MCF 10A (cell line): ENCODE data around the gene AFTPH. TPM values are rescaled to one million over a fixed set of nuclear protein-coding genes. Genes with fewer than 3 reads are reported as not detected.

Experiments
- BruUV-seq: library from RNA; stranded (reverse); fragments of 400-500 nt; replicated peaks from 2 replicates; lab custom pipeline; 2021; lab: Mats Ljungman, UMichigan
- CTCF ChIA-PET: fragments of 300-600 bp; sonication (Branson Sonifier 250); formaldehyde crosslinking; extraction: SDS; loops from one replicate; lab custom pipeline; 2021; ENCODE audit warnings: antibody characterized with exemption, inconsistent platforms; lab: Yijun Ruan, JAX
- POLR2A ChIA-PET: fragments of 300-600, 350-650 bp; sonication (Branson Sonifier 250); formaldehyde crosslinking; extraction: SDS; loops from one replicate; lab custom pipeline; 2020; ENCODE audit warnings: antibody characterized with exemption, inconsistent platforms; lab: Yijun Ruan, JAX
- DNase-seq: peaks from one replicate; pipeline ENCODE4 v3.0.0-alpha.2; 2018; ENCODE audit not compliant: unreplicated experiment
- H3K27ac Mint-ChIP-seq: one replicate; pipeline ENCODE4 v1.8.0; 2022; ENCODE audit warnings: mild to moderate bottlenecking, low read depth, mixed read lengths; ENCODE audit not compliant: unreplicated experiment
- H3K27me3 Mint-ChIP-seq: one replicate; pipeline ENCODE4 v1.8.0; 2022; ENCODE audit warnings: mixed read lengths; ENCODE audit not compliant: insufficient read depth, unreplicated experiment
- H3K36me3 Mint-ChIP-seq: one replicate; pipeline ENCODE4 v1.8.0; 2022; ENCODE audit warnings: mild to moderate bottlenecking, moderate library complexity, mixed read lengths; ENCODE audit not compliant: insufficient read depth, unreplicated experiment
- H3K4me1 Mint-ChIP-seq: one replicate; pipeline ENCODE4 v1.8.0; 2022; ENCODE audit warnings: mixed read lengths; ENCODE audit not compliant: insufficient read depth, unreplicated experiment
- H3K4me3 Mint-ChIP-seq: one replicate; pipeline ENCODE4 v1.8.0; 2022; ENCODE audit warnings: mild to moderate bottlenecking, moderate library complexity, mixed read lengths; ENCODE audit not compliant: unreplicated experiment
- H3K9me3 Mint-ChIP-seq: one replicate; pipeline ENCODE4 v1.8.0; 2022; ENCODE audit warnings: mixed read lengths; ENCODE audit not compliant: unreplicated experiment
- CTCF ChIP-seq: fragments of 200-600 bp; IDR thresholded peaks from one replicate; pipeline ENCODE4 v1.8.0; 2022; ENCODE audit warnings: antibody characterized with exemption, mild to moderate bottlenecking; ENCODE audit not compliant: unreplicated experiment
- intact Hi-C: fragments of 100-400 bp; cut with micrococcal nuclease; formaldehyde crosslinking; loops from 2 replicates; pipeline ENCODE4 v1.14.1; 2022
- total RNA-seq: library from RNA; stranded (reverse); gene quantifications from 2 replicates; pipeline ENCODE4 v1.2.3, GENCODE V29; 2022

The AFTPH gene
- total RNA-seq, 1 experiment from 2014 or later, result 24.7 TPM

- H3K27me3 Mint-ChIP-seq, result no peaks in the 10 kb centered on the region
These were observed 46.1 kb upstream of the AFTPH start for GRCh38 chr2:64477979-64478378.

GRCh38 chr2:64478502-64479230 lies 45.5 kb upstream of the AFTPH start:
- no peak for TF ChIP-seq CTCF
- Mint-ChIP-seq H3K27me3 (no peaks in the 10 kb centered on the region), H3K36me3 (no peaks in the 10 kb centered on the region), H3K4me1 (peaks cover 10% of the 10 kb centered on the region), H3K4me3 (no peak overlapping the region), H3K27ac (no peak overlapping the region), H3K9me3 (no peaks in the 10 kb centered on the region)
- intact Hi-C loops, result no loop called here
- no TSS peak for BruUV-seq
- ChIA-PET POLR2A (interaction anchor here (0.9 kb wide), 1 partner anchor 17 kb away, joined by 3 read pairs; no protein-coding TSS in a partner anchor), CTCF (interaction anchor here (0.6 to 4.3 kb wide), 4 partner anchors 9 to 150 kb away, joined by 3 to 27 read pairs (median 3); no protein-coding TSS in a partner anchor)
- DNase-seq, result no peak

More at GRCh38 chr2:64477979-64478378, 46.1 kb upstream of the AFTPH start:
- ChIA-PET CTCF (interaction anchor here (1.1 to 4.3 kb wide), 2 partner anchors 10 to 149 kb away, joined by 3 to 27 read pairs; no protein-coding TSS in a partner anchor), POLR2A (no interaction called here)
- no TSS peak for BruUV-seq
- DNase-seq, result no peak
- Mint-ChIP-seq H3K4me3 (no peak overlapping the region), H3K9me3 (no peaks in the 10 kb centered on the region), H3K36me3 (no peaks in the 10 kb centered on the region), H3K27ac (no peak overlapping the region), H3K4me1 (peaks cover 10% of the 10 kb centered on the region)
- no peak for TF ChIP-seq CTCF
- intact Hi-C loops, result no loop called here

- no peak overlapping the region for H3K27ac Mint-ChIP-seq
- H3K9me3 Mint-ChIP-seq, result no peaks in the 10 kb centered on the region
- ChIA-PET CTCF (interaction anchor here (0.5 to 4.3 kb wide), 4 partner anchors 8 to 394 kb away, joined by 3 to 27 read pairs (median 4); no protein-coding TSS in a partner anchor), POLR2A (interaction anchor here (0.9 kb wide), 1 partner anchor 18 kb away, joined by 3 read pairs; no protein-coding TSS in a partner anchor)
- intact Hi-C loops, result no loop called here
- no peak for DNase-seq
- no TSS peak for BruUV-seq
- H3K4me1 Mint-ChIP-seq, result peaks cover 10% of the 10 kb centered on the region
- no peak for TF ChIP-seq CTCF
- H3K36me3 Mint-ChIP-seq, result no peaks in the 10 kb centered on the region
- no peak overlapping the region for H3K4me3 Mint-ChIP-seq
- H3K27me3 Mint-ChIP-seq, result no peaks in the 10 kb centered on the region
These were observed 44.6 kb upstream of the AFTPH start for GRCh38 chr2:64479259-64480117.

GRCh38 chr2:64481665-64482064 lies 42.5 kb upstream of the AFTPH start:
- no TSS peak for BruUV-seq
- peaks cover 25% of the 10 kb centered on the region for H3K4me1 Mint-ChIP-seq
- intact Hi-C loops, result no loop called here
- no peak for TF ChIP-seq CTCF
- ChIA-PET POLR2A (no interaction called here), CTCF (interaction anchor here (0.6 to 12.0 kb wide), 3 partner anchors 152 to 1498 kb away, joined by 3 to 257 read pairs (median 3); no protein-coding TSS in a partner anchor)
- no peak for DNase-seq
- H3K9me3 Mint-ChIP-seq, result no peaks in the 10 kb centered on the region
- H3K27ac Mint-ChIP-seq, result no peak overlapping the region
- no peaks in the 10 kb centered on the region for H3K36me3 Mint-ChIP-seq
- no peak overlapping the region for H3K4me3 Mint-ChIP-seq
- H3K27me3 Mint-ChIP-seq, result no peaks in the 10 kb centered on the region
